HG02759 (cell line): ENCODE data around the gene ST3GAL5.
"Not testable (repeated sequence)": the region's sequence is repeated elsewhere in the genome, so short reads cannot be mapped to it uniquely, and the experiment has no call there.

Source experiments
- ATAC-seq: cut with Tn5 transposase; IDR thresholded peaks from one replicate; pipeline ENCODE4 v1.9.1; 2021; ENCODE audit warnings: mild to moderate bottlenecking, moderate library complexity; ENCODE audit not compliant: unreplicated experiment

The ST3GAL5 gene

GRCh38 chr2:85894554-85895278, 5.9 kb upstream of the ST3GAL5 start:
- not testable (repeated sequence) for ATAC-seq

- ATAC-seq = no peak
Observed at GRCh38 chr2:85893428-85894258, 4.9 kb upstream of the ST3GAL5 start.

- no peak for ATAC-seq
Observed at GRCh38 chr2:85892216-85892944, 3.6 kb upstream of the ST3GAL5 start.

DNA sequence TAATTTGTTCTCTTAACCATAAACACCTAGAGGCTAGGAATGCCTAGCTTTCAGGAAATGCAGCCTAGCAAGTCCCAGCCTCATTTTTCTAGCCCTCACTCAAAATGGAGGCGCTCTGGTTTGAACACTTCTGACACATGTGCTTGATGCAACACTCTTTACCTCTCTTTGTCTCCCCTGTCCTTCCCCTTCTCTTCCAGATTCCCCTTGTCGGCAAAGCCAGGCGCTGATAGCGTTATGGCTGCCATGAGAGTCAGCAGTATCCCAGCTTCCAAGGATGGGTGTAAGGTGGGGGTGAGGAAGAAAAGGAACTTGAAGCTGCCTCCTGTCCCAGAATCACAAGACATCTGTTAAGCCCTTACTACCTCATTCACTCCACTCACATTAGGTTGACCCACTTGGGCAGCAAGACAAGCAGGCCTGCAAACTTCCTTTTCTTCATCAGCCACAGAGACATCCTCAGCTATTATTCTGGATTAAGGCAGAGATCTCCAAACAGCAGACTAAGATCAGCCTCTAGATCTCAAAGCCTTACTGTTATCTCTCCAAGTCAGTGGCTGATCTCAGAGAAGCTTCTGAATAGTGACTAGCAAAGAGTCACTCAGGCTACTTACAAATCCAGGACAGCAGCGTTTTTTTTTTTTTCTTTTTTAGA, 1.9 kb upstream of the ST3GAL5 start:
- no peak for ATAC-seq

DNA sequence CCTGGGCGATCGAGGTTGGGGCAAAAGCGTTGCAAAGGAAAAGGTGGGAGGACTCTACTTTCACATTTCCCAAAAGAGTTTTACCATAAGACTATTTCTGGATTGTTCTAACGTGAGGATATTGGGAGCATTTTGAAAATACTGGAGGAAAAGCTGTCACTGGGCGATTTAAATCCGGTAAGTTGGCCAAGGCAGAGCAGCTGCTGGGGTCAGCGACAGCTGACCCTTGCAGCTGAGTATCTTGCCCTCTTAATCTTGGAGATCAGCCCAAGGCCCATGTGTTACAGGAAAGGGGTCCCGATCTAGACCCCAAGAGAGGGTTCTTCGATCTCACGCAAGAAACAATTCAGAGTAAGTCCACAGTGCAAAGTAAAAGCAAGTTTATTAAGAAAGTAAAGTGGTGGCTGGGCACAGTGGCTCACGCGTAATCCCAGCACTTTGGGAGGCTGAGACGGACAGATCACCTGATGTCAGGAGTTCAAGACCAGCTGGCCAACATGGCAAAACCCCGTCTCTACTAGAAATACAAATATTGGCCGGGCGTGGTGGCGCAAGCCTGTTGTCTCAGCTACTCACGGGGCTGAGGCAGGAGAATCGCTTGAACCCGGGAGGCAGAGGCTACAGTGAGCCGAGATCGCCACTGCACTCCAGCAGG, 964 bp upstream of the ST3GAL5 start:
- ATAC-seq = no peak

- ATAC-seq = no peak
Observed at GRCh38 chr2:85888020-85888683, 638 bp downstream of the ST3GAL5 start.

DNA sequence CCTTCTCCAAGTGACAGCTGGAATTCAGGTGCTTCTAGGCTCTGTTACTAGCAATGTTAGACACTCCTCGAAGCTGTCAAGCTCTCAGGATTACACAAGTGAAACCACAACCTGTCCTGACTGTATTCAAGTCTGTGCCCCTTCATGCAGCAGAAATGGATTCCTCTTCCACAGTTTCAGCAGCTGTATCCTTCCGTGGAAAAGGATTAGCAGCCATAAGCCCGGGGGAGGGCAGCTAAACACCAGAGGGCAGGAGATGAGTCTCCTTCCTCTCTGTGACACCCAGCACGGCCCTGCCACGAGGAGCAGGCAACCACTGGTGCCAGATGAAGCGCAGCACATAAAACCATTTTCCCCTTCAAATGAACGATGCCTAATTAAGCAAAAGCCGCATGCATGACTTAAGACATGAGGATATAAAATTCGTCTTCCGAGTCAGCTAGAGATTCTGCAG, 1.2 kb downstream of the ST3GAL5 start:
- ATAC-seq = no peak

DNA sequence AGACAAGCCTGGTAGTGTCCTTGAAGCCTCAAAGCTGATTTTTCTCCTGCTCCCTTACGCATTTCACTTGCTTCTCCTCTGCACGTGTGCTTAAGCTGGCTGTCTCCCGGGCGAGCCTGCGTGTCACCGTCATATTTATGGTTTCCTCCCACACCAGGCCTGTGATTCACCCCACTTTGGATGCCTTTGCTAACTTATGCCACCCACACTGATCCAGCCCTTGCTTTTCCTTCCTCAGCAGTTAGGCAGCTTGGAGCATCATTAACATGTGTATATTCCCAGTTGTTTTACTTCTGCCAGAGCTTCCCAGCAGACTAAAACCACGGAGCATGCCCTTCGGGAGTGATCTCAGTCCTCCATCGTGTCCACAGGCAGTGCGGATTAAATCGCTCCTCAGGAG, 2.2 kb downstream of the ST3GAL5 start:
- ATAC-seq = no peak

- no peak for ATAC-seq
Observed at GRCh38 chr2:85886141-85886540, 2.6 kb downstream of the ST3GAL5 start.

DNA sequence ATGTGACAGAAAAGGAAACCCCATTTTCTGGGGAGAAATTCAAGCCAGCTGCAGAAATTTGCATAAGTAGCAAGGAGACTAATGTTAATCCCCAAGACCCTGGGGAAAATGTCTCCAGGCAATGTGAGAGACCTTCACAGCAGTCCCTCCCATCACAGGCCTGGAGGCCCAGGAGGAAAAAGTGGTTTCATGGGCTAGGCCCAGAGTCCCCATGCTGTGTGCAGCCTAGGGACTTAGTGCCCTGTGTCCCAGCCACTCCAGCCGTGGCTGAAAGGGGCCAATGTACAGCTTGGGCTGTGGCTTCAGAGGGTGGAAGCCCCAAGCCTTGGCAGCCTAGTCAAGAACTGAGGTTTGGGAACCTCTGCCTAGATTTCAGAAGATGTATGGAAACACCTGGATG, 7.0 kb downstream of the ST3GAL5 start:
- ATAC-seq = not testable (repeated sequence)

GRCh38 chr2:85880716-85881328, 8.0 kb downstream of the ST3GAL5 start:
- ATAC-seq = not testable (repeated sequence)

- ATAC-seq = no peak
Observed at GRCh38 chr2:85878719-85879370, 9.9 kb downstream of the ST3GAL5 start.

GRCh38 chr2:85875350-85876050, 13.3 kb downstream of the ST3GAL5 start:
- ATAC-seq = no peak

GRCh38 chr2:85873679-85874078, 15.1 kb downstream of the ST3GAL5 start:
- ATAC-seq = no peak

GRCh38 chr2:85872536-85873161, 16.1 kb downstream of the ST3GAL5 start:
- ATAC-seq = no peak

- ATAC-seq = no peak
Observed at GRCh38 chr2:85871494-85872164, 17.2 kb downstream of the ST3GAL5 start.

DNA sequence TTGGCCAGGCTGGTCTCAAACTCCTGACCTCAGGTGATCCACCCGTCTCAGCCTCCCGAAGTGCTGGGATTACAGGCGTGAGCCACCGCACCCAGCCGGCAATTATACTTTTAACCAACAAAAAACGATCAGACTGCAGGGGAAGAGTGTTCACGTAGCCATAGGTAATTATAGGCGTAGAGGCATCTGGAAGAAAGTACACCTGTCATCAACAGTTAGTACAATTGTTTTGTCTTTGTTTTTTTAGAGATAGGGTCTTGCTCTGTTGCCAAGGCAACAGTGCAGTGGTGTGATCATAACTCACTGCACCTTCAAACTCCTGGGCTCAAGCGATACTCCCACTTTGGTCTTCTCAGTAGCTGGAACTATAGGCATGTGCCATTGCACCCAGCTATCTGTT, 20.0 kb downstream of the ST3GAL5 start:
- ATAC-seq = no peak
